ENCODE data around the gene OBI1.

DNA sequence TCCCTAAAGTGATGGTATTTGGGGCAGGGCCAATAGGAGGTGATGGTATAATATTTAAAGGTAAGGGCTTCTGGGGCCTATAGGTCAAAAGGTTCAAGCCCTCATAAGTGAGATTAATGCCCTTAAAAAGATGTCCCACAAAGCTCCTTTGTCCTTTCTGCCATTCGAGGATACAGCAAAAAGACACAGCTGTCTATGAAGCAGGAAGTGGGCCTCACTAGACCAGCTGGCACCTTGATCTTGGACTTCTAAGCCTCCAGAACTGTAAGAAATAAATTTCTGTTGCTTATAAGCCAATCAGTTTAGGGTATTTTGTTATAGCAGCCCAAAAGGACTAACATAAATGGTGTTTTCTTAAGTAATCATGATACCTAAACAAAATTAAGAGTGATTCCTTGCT lies 28.4 kb downstream of the OBI1 start:
- TF ChIP-seq POLR2AphosphoS5 (IDR thresholded peaks at IDR 0.05; ENCODE audit: borderline replicate concordance, low read depth, low read length) (no peak), EZH2 (IDR thresholded peaks at IDR 0.05) (no peak), FOXP2 (optimal IDR thresholded peaks at IDR 0.05; ENCODE audit: control extremely low read depth, extremely low read length, insufficient read depth) (no peak)

All from SK-N-MC (cell line).